Measurements from ENCODE around the gene SAPCD2. TPM values are rescaled to one million over a fixed set of nuclear protein-coding genes. Genes with fewer than 3 reads are reported as not detected.

Gene SAPCD2
- total and polyA plus RNA-seq, 2 experiments from 2014 or later = 13.4 to 60.3 TPM

- Histone ChIP-seq H3F3A (replicated peaks; ENCODE audit: low read depth) (no peaks in the 10 kb centered on the region), H3K9me2 (ENCODE audit: insufficient read depth) (no peaks in the 10 kb centered on the region), H2AFZ (no peak overlapping the region), H4K20me1 (replicated peaks; ENCODE audit: insufficient read depth) (no peaks in the 10 kb centered on the region; the same call in 1 of the 2 replicates), H3K36me3 (ENCODE audit: insufficient read depth) (peaks cover 2% of the 10 kb centered on the region), H3K4me1 (ENCODE audit: insufficient read depth) (no peaks in the 10 kb centered on the region), H3K27ac (ENCODE audit: low read depth) (no peak overlapping the region), H3K27me3 (ENCODE audit: insufficient read depth) (no peaks in the 10 kb centered on the region), H3K4me3 (no peak overlapping the region), H3K4me2 (no peak overlapping the region), H3K79me2 (replicated peaks; ENCODE audit: insufficient read depth) (no peaks in the 10 kb centered on the region)
- Mint-ChIP-seq H3K4me1 (no peaks in the 10 kb centered on the region), H3K27me3 (ENCODE audit: insufficient read depth, low read depth, poor library complexity) (peaks cover 5% of the 10 kb centered on the region), H3K4me3 (no peak overlapping the region), H3K36me3 (ENCODE audit: low read depth) (peaks cover 31% of the 10 kb centered on the region), H3K27ac (no peak overlapping the region; the same call in 1 of the 2 replicates), H3K9me3 (0 out of 3 replicates have a peak, but pooled peaks cover 2% of the 10 kb centered on the region)
- DNase-seq (ENCODE audit: low spot score) (peak; percentile 29), ATAC-seq (no peak)
- TF ChIP-seq, protein P1, sequence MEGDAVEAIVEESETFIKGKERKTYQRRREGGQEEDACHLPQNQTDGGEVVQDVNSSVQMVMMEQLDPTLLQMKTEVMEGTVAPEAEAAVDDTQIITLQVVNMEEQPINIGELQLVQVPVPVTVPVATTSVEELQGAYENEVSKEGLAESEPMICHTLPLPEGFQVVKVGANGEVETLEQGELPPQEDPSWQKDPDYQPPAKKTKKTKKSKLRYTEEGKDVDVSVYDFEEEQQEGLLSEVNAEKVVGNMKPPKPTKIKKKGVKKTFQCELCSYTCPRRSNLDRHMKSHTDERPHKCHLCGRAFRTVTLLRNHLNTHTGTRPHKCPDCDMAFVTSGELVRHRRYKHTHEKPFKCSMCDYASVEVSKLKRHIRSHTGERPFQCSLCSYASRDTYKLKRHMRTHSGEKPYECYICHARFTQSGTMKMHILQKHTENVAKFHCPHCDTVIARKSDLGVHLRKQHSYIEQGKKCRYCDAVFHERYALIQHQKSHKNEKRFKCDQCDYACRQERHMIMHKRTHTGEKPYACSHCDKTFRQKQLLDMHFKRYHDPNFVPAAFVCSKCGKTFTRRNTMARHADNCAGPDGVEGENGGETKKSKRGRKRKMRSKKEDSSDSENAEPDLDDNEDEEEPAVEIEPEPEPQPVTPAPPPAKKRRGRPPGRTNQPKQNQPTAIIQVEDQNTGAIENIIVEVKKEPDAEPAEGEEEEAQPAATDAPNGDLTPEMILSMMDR (conservative IDR thresholded peaks at IDR 0.05; ENCODE audit: low read depth in 2 of 2) = peak in 1 of 2 experiments; percentile 18; a peak in 1 of 4 replicates
- TF ChIP-seq JUNB (IDR thresholded peaks at IDR 0.05; ENCODE audit: unreplicated experiment) = no peak
These were observed 25.5 kb upstream of the SAPCD2 start for GRCh38 chr9:137095664-137096517.

DNA sequence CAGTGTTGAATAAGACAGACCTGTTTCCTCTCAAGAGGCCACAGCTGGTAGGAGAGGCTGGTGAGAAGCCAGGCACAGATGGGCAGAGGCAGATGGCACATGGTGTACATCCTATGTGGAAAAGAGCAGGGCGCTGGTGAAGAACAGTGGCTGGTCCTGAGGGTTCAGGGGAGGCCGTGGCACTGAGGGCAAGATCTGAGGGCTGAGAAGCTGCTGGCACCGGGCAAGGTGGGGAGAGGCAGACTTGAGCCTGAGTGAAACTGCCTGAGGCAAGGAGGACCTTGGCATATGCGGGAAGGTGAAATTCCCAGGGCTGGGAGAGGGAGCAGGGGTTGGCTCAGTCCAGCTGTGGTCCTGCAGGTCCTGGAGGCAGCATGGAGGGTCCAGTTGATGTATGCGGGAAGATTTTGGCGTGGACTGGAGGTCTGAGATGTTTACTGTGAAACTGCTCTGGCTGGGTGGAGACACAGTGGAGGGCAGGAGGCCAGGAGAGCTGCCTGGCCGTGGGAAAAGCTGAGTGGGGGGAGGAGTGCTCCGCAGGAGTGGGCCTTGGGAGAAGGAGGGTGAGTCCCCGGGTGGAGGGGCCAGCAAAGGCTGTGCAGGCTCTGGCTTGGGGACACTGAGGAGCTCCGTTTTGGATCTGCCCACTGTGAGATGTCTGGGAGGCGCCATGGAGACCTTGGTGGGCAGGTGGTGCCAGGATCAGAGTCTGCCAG is 19.0 kb upstream of the SAPCD2 start:
- H3K4me2 ChIP-seq = no peak overlapping the region
- H3F3A ChIP-seq (replicated peaks; ENCODE audit: low read depth) = peaks cover 20% of the 10 kb centered on the region
- H3K79me2 ChIP-seq (replicated peaks; ENCODE audit: insufficient read depth) = no peaks in the 10 kb centered on the region; the same call in 1 of the 2 replicates
- TF ChIP-seq, protein P1 (conservative IDR thresholded peaks at IDR 0.05; ENCODE audit: low read depth in 2 of 2) = no peak
- peaks cover 20% of the 10 kb centered on the region; the same call in 2 of the 3 replicates for H3K36me3 Mint-ChIP-seq (ENCODE audit: low read depth)
- H3K4me1 ChIP-seq (ENCODE audit: insufficient read depth) = peaks cover 9% of the 10 kb centered on the region
- no peak for ATAC-seq
- no peak for DNase-seq (ENCODE audit: low spot score)
- H3K27ac ChIP-seq (ENCODE audit: low read depth) = no peak overlapping the region
- H3K4me3 ChIP-seq = no peak overlapping the region
- no peaks in the 10 kb centered on the region for H3K9me2 ChIP-seq (ENCODE audit: insufficient read depth)
- H3K4me3 Mint-ChIP-seq = no peak overlapping the region
- peaks cover 23% of the 10 kb centered on the region for H3K27me3 Mint-ChIP-seq (ENCODE audit: insufficient read depth, low read depth, poor library complexity)
- H3K9me3 Mint-ChIP-seq = peaks cover 4% of the 10 kb centered on the region; the same call in 1 of the 3 replicates
- no peaks in the 10 kb centered on the region; the same call in 1 of the 2 replicates for H3K36me3 ChIP-seq (ENCODE audit: insufficient read depth)
- H4K20me1 ChIP-seq (replicated peaks; ENCODE audit: insufficient read depth) = no peaks in the 10 kb centered on the region; the same call in 1 of the 2 replicates
- peaks cover 5% of the 10 kb centered on the region; the same call in 1 of the 2 replicates for H3K27me3 ChIP-seq (ENCODE audit: insufficient read depth)
- peak overlapping the region; percentile 26; the same call in 1 of the 2 replicates for H3K27ac Mint-ChIP-seq
- H2AFZ ChIP-seq = no peak overlapping the region
- peaks cover 15% of the 10 kb centered on the region for H3K4me1 Mint-ChIP-seq
